Measurements from ENCODE around the gene C3orf33. TPM values are rescaled to one million over a fixed set of nuclear protein-coding genes. Genes with fewer than 3 reads are reported as not detected.

C3orf33 gene
- total and polyA plus RNA-seq, 2 of the 13 experiments (the other 11 are each of a cell fraction or from before 2014, with no cell fraction given), result 9.2 to 12.6 TPM

DNA sequence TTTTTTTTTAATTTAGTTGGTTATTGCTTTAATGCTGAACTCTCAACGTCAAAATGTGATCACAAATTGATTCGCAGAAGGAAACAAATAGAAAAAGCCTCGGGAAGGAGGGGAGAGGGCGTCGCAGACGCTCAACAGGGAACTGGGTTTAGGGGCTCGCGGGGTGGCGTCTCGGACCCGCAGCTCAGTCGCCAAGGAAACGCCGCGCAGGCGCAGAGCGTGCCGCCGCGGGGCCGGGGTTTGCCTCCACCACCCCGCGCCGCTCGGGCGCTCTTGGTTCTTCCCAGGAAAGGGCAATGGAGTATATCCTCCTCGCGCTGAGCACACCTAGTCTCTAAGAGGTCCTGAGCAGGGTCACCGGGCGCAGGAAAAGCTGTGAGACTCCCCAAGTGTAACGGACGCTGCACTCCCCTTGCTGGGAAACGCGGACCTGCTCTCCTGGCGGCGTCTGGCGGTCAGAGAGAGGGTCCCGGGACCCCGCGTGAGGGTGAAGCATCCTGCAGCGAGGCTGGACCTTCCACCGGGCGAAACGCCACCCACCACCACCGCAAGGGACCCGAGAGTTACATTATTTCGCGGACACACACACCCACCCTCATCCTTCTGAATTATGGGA, 62.0 kb downstream of the C3orf33 start (continued):
- TF ChIP-seq, protein P1, sequence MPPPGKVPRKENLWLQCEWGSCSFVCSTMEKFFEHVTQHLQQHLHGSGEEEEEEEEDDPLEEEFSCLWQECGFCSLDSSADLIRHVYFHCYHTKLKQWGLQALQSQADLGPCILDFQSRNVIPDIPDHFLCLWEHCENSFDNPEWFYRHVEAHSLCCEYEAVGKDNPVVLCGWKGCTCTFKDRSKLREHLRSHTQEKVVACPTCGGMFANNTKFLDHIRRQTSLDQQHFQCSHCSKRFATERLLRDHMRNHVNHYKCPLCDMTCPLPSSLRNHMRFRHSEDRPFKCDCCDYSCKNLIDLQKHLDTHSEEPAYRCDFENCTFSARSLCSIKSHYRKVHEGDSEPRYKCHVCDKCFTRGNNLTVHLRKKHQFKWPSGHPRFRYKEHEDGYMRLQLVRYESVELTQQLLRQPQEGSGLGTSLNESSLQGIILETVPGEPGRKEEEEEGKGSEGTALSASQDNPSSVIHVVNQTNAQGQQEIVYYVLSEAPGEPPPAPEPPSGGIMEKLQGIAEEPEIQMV (CRISPR knock-in tag; IDR thresholded peaks at IDR 0.05; ENCODE audit: low read depth), result no peak
- TF ChIP-seq ZNF564 (CRISPR knock-in tag; IDR thresholded peaks at IDR 0.05) (no peak), ZFP91 (CRISPR knock-in tag; IDR thresholded peaks at IDR 0.05; ENCODE audit: borderline replicate concordance) (no peak), ZBTB7B (CRISPR knock-in tag; IDR thresholded peaks at IDR 0.05) (peak; percentile 34), ZNF468 (CRISPR knock-in tag; IDR thresholded peaks at IDR 0.05) (no peak), POLR2AphosphoS2 (IDR thresholded peaks at IDR 0.05; ENCODE audit: low read depth, low read length) (no peak), ZNF83 (CRISPR knock-in tag; IDR thresholded peaks at IDR 0.05; ENCODE audit: borderline replicate concordance) (no peak), ZNF329 (CRISPR knock-in tag; IDR thresholded peaks at IDR 0.05; ENCODE audit: low read depth) (no peak), KLF15 (CRISPR knock-in tag; IDR thresholded peaks at IDR 0.05; ENCODE audit: borderline replicate concordance) (no peak), RBM22 (optimal IDR thresholded peaks at IDR 0.05; ENCODE audit: low read length) (no peak)
- TF ChIP-seq, protein P2, sequence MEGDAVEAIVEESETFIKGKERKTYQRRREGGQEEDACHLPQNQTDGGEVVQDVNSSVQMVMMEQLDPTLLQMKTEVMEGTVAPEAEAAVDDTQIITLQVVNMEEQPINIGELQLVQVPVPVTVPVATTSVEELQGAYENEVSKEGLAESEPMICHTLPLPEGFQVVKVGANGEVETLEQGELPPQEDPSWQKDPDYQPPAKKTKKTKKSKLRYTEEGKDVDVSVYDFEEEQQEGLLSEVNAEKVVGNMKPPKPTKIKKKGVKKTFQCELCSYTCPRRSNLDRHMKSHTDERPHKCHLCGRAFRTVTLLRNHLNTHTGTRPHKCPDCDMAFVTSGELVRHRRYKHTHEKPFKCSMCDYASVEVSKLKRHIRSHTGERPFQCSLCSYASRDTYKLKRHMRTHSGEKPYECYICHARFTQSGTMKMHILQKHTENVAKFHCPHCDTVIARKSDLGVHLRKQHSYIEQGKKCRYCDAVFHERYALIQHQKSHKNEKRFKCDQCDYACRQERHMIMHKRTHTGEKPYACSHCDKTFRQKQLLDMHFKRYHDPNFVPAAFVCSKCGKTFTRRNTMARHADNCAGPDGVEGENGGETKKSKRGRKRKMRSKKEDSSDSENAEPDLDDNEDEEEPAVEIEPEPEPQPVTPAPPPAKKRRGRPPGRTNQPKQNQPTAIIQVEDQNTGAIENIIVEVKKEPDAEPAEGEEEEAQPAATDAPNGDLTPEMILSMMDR (CRISPR knock-in tag; IDR thresholded peaks at IDR 0.05), result 0 out of 2 replicates have a peak, but pooled peaks have one; percentile 7
- TF ChIP-seq, protein P3, sequence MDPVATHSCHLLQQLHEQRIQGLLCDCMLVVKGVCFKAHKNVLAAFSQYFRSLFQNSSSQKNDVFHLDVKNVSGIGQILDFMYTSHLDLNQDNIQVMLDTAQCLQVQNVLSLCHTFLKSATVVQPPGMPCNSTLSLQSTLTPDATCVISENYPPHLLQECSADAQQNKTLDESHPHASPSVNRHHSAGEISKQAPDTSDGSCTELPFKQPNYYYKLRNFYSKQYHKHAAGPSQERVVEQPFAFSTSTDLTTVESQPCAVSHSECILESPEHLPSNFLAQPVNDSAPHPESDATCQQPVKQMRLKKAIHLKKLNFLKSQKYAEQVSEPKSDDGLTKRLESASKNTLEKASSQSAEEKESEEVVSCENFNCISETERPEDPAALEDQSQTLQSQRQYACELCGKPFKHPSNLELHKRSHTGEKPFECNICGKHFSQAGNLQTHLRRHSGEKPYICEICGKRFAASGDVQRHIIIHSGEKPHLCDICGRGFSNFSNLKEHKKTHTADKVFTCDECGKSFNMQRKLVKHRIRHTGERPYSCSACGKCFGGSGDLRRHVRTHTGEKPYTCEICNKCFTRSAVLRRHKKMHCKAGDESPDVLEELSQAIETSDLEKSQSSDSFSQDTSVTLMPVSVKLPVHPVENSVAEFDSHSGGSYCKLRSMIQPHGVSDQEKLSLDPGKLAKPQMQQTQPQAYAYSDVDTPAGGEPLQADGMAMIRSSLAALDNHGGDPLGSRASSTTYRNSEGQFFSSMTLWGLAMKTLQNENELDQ (CRISPR knock-in tag; IDR thresholded peaks at IDR 0.05; ENCODE audit: borderline replicate concordance), result no peak
- TF ChIP-seq, protein P4, sequence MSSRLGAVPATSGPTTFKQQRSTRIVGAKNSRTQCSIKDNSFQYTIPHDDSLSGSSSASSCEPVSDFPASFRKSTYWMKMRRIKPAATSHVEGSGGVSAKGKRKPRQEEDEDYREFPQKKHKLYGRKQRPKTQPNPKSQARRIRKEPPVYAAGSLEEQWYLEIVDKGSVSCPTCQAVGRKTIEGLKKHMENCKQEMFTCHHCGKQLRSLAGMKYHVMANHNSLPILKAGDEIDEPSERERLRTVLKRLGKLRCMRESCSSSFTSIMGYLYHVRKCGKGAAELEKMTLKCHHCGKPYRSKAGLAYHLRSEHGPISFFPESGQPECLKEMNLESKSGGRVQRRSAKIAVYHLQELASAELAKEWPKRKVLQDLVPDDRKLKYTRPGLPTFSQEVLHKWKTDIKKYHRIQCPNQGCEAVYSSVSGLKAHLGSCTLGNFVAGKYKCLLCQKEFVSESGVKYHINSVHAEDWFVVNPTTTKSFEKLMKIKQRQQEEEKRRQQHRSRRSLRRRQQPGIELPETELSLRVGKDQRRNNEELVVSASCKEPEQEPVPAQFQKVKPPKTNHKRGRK (CRISPR knock-in tag; IDR thresholded peaks at IDR 0.05), result no peak

Data from HepG2 (cell line).